ENCODE results near the gene CNIH2. TPM values are rescaled to one million over a fixed set of nuclear protein-coding genes. Genes with fewer than 3 reads are reported as not detected.

The CNIH2 gene
- total and polyA plus RNA-seq, 2 donors (not counting 1 experiment from before 2014, with no cell fraction given) = 0.92 to 2.0 TPM

GRCh38 chr11:66231561-66231960, 46.4 kb upstream of the CNIH2 start:
- Histone ChIP-seq H3K9ac (ENCODE audit: low read length) (no peak overlapping the region), H3K4me3 (ENCODE audit: control extremely low read depth in 1 of 5, extremely low read depth in 1 of 5, insufficient read depth in 1 of 5, low read depth in 2 of 5, low read length in 4 of 5) (no peak overlapping the region), H4K20me1 (ENCODE audit: control insufficient read depth, insufficient read depth, low read length, poor library complexity, severe bottlenecking) (peaks cover 43% of the 10 kb centered on the region), H3K79me2 (ENCODE audit: control insufficient read depth, insufficient read depth, low read length) (peaks cover 8% of the 10 kb centered on the region), H3K36me3 (replicated peaks in 1 of 2; ENCODE audit: control extremely low read depth in 1 of 2, control insufficient read depth in 1 of 2, extremely low read depth in 1 of 2, insufficient read depth in 2 of 2, low read length in 1 of 2) (peaks cover 1 to 85% of the 10 kb centered on the region in 2 experiments), H3K9me3 (ENCODE audit: control extremely low read depth in 1 of 3, control insufficient read depth in 2 of 3, insufficient read depth in 1 of 3, low read length in 2 of 3) (no peaks in the 10 kb centered on the region), H2AFZ (ENCODE audit: insufficient read depth, low read depth, low read length, poor library complexity, severe bottlenecking) (no peak overlapping the region), H3K4me2 (replicated peaks; ENCODE audit: low read depth, low read length, poor library complexity, severe bottlenecking) (no peak overlapping the region), H3K27ac (ENCODE audit: low read length in 2 of 2) (no peak overlapping the region), H3K4me1 (ENCODE audit: control insufficient read depth in 2 of 2, insufficient read depth in 2 of 2, low read length in 2 of 2) (no peaks in the 10 kb centered on the region), H3K27me3 (replicated peaks in 1 of 4; ENCODE audit: control extremely low read depth in 1 of 4, control insufficient read depth in 3 of 4, insufficient read depth in 4 of 4, low read length in 3 of 4) (no peaks in the 10 kb centered on the region)
- H3K27me3 Mint-ChIP-seq = no peaks in the 10 kb centered on the region
- WGBS (ENCODE audit: insufficient coverage) = 93% methylated on average over 7 of the region's 7 CpGs
- H3K27ac Mint-ChIP-seq = no peak overlapping the region
- H3K4me3 Mint-ChIP-seq = no peak overlapping the region
- ChIA-PET CTCF (no interaction called here), POLR2A (no interaction called here)
- DNase-seq (no peak), ATAC-seq (ENCODE audit: low read depth) (no peak)
- no peaks in the 10 kb centered on the region for H3K4me1 Mint-ChIP-seq
- TF ChIP-seq EZH2 (IDR thresholded peaks at IDR 0.05; ENCODE audit: borderline replicate concordance, insufficient read depth, low read depth, low read length, poor library complexity, severe bottlenecking) (no peak), CTCF (IDR thresholded peaks at IDR 0.05) (no peak)
- H3K9me3 Mint-ChIP-seq (ENCODE audit: insufficient read depth) = no peaks in the 10 kb centered on the region
- intact Hi-C loops (cut with micrococcal nuclease) = no loop called here

- Mint-ChIP-seq H3K4me1 (no peaks in the 10 kb centered on the region), H3K27ac (peak overlapping the region; percentile 10), H3K9me3 (ENCODE audit: insufficient read depth) (no peaks in the 10 kb centered on the region), H3K4me3 (no peak overlapping the region), H3K27me3 (no peaks in the 10 kb centered on the region)
- TF ChIP-seq EZH2 (IDR thresholded peaks at IDR 0.05; ENCODE audit: borderline replicate concordance, insufficient read depth, low read depth, low read length, poor library complexity, severe bottlenecking) = no peak
- TF ChIP-seq CTCF (IDR thresholded peaks at IDR 0.05) = no peak
- Histone ChIP-seq H3K9ac (ENCODE audit: low read length) (no peak overlapping the region), H3K4me1 (ENCODE audit: control insufficient read depth in 2 of 2, insufficient read depth in 2 of 2, low read length in 2 of 2) (no peaks in the 10 kb centered on the region), H3K4me3 (ENCODE audit: control extremely low read depth in 1 of 5, extremely low read depth in 1 of 5, insufficient read depth in 1 of 5, low read depth in 2 of 5, low read length in 4 of 5) (no peak overlapping the region), H2AFZ (ENCODE audit: insufficient read depth, low read depth, low read length, poor library complexity, severe bottlenecking) (no peak overlapping the region), H4K20me1 (ENCODE audit: control insufficient read depth, insufficient read depth, low read length, poor library complexity, severe bottlenecking) (peaks cover 43% of the 10 kb centered on the region), H3K4me2 (replicated peaks; ENCODE audit: low read depth, low read length, poor library complexity, severe bottlenecking) (no peak overlapping the region), H3K27me3 (replicated peaks in 1 of 4; ENCODE audit: control extremely low read depth in 1 of 4, control insufficient read depth in 3 of 4, insufficient read depth in 4 of 4, low read length in 3 of 4) (no peaks in the 10 kb centered on the region), H3K79me2 (ENCODE audit: control insufficient read depth, insufficient read depth, low read length) (peaks cover 8% of the 10 kb centered on the region), H3K36me3 (replicated peaks in 1 of 2; ENCODE audit: control extremely low read depth in 1 of 2, control insufficient read depth in 1 of 2, extremely low read depth in 1 of 2, insufficient read depth in 2 of 2, low read length in 1 of 2) (peaks cover 1 to 83% of the 10 kb centered on the region in 2 experiments), H3K27ac (ENCODE audit: low read length in 2 of 2) (no peak overlapping the region), H3K9me3 (ENCODE audit: control extremely low read depth in 1 of 3, control insufficient read depth in 2 of 3, insufficient read depth in 1 of 3, low read length in 2 of 3) (no peaks in the 10 kb centered on the region)
- CTCF ChIA-PET = interaction anchor here (0.7 kb wide), 1 partner anchor 30 kb away, joined by 3 read pairs; no protein-coding TSS in a partner anchor
- POLR2A ChIA-PET = no interaction called here
- WGBS (ENCODE audit: insufficient coverage) = 100% methylated on average over 8 of the region's 11 CpGs
- no peak for ATAC-seq (ENCODE audit: low read depth)
- DNase-seq = no peak
- intact Hi-C loops (cut with micrococcal nuclease) = no loop called here
Observed at GRCh38 chr11:66232769-66233168, 45.2 kb upstream of the CNIH2 start.
